NAMALWA (cell line): ENCODE results near the gene MORN1.

Experiments used
- DNase-seq: peaks from one replicate; pipeline ENCODE4 v3.0.0-alpha.2; 2015; ENCODE audit warnings: low spot score

MORN1 gene

GRCh38 chr1:2374252-2375155, 16.9 kb downstream of the MORN1 start:
- DNase-seq: no peak

- DNase-seq: no peak
These were observed 17.7 kb downstream of the MORN1 start for GRCh38 chr1:2373551-2374251.

- DNase-seq: no peak
These were observed 18.5 kb downstream of the MORN1 start for GRCh38 chr1:2372551-2373490.

GRCh38 chr1:2368053-2368744, 23.2 kb downstream of the MORN1 start:
- no peak for DNase-seq

- DNase-seq: no peak
These were observed 27.4 kb downstream of the MORN1 start for GRCh38 chr1:2363847-2364513.

- DNase-seq: no peak
These were observed 30.6 kb downstream of the MORN1 start for GRCh38 chr1:2360588-2361364.

GRCh38 chr1:2358651-2359640, 32.4 kb downstream of the MORN1 start:
- no peak for DNase-seq

GRCh38 chr1:2358072-2358471, 33.3 kb downstream of the MORN1 start:
- no peak for DNase-seq

- no peak for DNase-seq
These were observed 34.2 kb downstream of the MORN1 start for GRCh38 chr1:2356911-2357845.

- no peak for DNase-seq
These were observed 35.0 kb downstream of the MORN1 start for GRCh38 chr1:2356401-2356800.

- no peak for DNase-seq
These were observed 35.7 kb downstream of the MORN1 start for GRCh38 chr1:2355373-2356261.

- DNase-seq: no peak
These were observed 36.6 kb downstream of the MORN1 start for GRCh38 chr1:2354511-2355372.

- no peak for DNase-seq
These were observed 37.6 kb downstream of the MORN1 start for GRCh38 chr1:2353551-2354438.

GRCh38 chr1:2352897-2353550, 38.3 kb downstream of the MORN1 start:
- no peak for DNase-seq
